GM18508 (cell line): ENCODE results near the gene NXPE3.

Experiments used
- ATAC-seq: cut with Tn5 transposase; IDR thresholded peaks from one replicate; pipeline ENCODE4 v1.9.1; 2021; ENCODE audit warnings: moderate number of reproducible peaks; ENCODE audit not compliant: insufficient read depth, unreplicated experiment

Gene NXPE3

DNA sequence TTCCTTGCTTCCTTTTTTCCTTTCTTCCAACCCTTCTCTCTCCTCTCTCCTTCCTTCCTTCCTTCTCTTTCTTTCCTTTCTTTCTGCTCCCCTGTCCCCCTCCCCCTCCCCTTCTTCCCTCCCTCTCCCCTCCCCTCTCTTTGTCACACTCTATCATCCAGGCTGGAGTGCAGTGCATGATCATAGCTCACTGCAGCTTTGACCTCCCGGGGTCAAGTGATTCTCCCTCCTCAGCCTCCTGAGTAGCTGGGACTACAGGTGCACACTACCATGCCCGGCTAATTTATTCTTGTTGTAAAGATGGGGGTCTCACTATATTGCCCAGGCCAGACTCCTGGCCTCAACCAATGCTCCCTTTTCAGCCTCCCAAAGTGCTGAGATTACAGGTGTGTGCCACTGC is 89.0 kb downstream of the NXPE3 start:
- ATAC-seq: no peak

DNA sequence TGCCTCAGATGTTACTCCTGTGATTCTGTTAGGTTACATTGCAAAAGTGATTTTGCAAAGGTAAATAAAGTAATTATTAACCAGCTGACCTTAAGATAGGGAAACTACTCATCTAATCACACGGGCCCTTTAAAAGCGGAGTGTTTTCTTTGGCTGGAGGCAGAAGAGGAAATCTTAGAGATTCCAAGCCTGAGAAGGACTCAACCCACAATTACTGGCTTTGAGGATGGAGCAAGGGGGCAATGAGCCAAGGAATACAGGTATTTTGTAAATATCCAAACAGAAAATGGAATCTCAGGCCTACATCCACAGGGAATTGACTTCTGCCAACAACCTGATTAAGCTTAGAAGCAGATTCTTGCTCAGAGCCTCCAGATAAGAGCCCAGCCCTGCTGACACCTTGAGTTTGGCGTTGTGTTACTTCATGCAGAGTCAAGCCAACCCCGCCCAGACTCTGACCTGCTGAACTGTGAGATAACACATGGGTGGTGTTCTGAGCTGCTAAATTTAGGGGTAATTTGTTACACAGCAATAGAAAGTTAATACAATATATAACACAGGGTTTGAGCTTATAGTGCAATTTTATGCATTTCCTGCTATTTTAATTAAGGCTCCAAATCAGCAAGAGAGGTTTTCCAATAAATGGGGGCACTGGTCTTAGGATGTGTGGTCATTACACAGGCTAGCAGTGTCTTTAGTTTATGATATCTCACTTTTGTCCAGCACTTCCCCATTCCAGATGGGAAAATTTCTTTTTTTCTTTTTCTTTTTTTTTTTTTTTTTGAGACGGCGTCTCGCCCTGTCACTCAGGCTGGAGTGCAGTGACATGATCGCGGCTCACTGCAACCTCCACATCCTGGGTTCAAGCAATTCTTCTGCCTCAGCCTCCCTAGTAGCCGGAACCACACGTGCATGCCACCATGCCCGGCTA is 89.8 kb downstream of the NXPE3 start:
- ATAC-seq: no peak

DNA sequence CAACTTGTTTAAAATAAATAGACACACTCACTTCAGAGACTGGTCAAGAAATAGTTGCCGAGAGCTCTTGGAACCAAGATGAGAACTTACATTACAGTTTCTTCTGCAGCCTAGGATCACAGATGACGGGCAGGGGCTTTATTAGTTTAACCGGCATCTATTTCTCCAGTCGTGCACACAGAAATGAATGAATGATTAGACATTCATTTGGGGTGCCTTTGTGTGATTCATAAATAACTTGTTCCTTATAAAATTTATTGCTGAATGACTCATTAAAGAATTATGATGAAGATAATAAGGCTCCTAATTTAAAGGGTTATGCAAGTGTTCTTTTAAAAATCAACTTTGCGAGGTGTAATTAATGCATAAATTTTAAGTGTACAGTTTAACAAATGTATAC is 91.1 kb downstream of the NXPE3 start:
- no peak for ATAC-seq

DNA sequence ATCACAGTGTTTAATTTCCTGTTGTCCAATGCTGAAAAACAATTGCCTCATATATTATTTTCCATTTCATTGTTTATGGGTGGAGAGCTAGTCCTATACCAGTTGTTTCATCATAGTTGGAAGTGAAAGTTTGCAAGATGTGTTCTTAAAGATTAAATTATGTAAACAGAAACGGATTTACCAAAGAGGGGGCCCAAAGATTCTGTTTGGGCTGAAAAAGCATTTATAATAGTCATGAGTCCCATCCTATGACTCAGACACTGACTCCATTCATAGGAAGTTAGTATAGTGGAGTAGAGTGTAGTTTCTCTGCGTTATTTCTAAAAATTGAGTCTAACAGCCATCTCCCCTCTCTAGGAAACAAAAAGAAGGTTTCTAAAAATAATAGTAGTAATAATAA is 94.6 kb downstream of the NXPE3 start:
- no peak for ATAC-seq

DNA sequence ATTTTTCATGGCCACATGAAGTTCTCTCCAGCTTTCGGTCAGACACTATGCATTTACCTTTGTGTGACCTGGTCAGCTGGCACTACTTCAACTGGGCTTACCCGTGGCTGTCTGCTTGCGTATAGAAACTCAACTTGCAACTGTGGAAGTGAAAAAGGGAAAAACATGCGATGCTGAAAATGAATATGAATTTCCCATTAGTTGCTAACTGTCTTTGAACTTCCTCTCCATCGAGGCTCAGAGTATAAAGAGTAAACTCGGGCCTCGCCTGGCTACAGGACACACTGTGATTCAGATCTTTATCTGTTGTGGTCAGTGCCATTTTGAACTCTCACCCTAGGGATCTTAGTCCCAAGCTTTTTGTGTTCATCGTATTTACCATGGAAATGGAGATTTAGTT is 97.1 kb downstream of the NXPE3 start:
- ATAC-seq: no peak
